Measurements from ENCODE around the gene ABCD4.
"Not testable (repeated sequence)": the region's sequence is repeated elsewhere in the genome, so short reads cannot be mapped to it uniquely, and the experiment has no call there.

The ABCD4 gene

DNA sequence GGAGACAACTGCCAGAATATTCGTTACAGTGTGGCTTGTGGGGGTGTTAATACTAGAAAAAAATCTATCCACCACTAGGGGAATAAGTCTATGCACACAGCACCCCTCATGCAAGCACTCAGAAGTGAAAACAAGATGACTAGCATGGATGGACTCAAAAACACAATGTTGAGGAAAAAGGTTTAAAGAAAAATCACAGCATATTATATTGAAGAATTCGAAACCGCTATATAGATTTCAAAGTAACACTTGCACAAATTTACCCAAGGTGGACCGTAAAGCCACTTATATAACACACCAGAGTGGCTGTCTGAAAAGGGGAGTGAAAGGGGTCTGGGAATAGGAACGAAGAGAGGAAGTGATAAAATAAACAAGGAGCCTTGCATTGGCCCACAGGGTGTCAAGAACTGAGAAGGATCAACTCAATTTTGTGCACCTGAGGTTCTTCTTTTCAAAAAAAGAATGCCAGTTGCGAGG is 544 bp downstream of the ABCD4 start:
- no peak for DNase-seq (ENCODE audit: low read depth)

DNA sequence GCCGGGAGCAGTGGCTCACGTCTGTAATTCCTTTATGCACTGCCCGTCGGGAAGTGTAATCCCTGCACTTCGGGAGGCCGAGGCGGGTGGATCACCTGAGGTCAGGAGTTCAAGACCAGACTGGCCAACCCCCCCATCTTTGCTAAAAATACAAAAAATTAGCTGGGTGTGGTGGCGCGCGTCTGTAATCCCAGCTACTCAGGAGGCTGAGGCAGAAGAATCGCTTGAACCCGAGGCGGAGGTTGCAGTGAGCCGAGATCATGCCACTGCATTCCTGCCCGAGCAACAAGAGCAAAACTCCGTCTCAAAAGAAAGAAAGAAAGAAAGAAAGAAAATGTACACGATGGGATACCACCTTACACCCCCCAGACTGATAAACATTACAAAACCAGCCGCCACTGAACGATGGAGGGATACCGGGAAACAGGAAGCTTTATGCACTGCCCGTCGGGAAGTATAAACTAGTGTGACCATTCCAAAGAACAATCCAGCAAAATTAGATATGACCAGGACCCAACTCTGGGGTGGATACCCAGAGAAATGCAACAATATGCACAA is 1.1 kb downstream of the ABCD4 start:
- no peak for DNase-seq (ENCODE audit: low read depth)

- no peak for DNase-seq (ENCODE audit: low read depth)
Measured at GRCh38 chr14:74299061-74299545, 3.6 kb downstream of the ABCD4 start.

- DNase-seq (ENCODE audit: low read depth) = no peak
Measured at GRCh38 chr14:74297986-74298385, 4.7 kb downstream of the ABCD4 start.

DNA sequence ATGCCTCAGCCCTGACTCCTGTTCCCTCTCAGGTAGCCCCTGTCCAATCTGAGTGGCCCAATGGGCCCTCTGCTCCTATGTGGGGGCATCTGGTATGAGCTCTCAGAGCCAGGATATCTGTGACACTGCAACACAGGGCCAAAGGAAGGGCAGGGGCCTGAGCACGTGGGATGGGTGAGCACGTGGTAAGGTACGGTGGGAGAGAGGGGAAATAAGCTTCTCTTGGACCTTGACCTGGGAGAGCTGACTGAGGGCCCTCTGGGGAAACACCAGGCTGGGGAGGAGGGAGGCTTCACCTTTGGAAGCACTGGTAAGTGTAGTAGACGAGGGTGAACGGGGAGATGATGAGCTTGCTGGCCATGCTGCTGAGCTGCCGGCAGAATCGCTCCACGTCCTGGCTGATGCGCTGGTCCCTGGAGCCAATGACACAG is 6.7 kb downstream of the ABCD4 start:
- DNase-seq (ENCODE audit: low read depth) = no peak

DNA sequence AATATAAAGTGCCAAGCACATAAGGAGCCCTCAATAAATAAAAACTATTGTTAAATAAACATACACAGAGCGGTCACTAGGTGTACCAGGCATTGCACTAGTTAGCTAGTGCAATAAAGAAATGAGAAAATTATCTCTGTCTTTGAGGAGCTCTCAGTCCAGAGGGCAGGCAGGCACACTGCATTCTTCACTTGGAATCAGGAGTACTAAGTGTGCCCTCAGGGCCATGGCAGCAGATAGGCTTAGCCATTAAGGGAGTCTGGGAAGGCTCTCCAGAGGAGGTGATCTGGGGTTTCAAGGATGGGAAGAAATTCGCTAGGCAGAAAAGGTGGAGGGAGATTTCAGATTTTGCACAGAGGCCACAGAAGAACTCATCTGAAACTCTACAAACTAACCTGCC is 9.1 kb downstream of the ABCD4 start:
- no peak for DNase-seq (ENCODE audit: low read depth)

DNA sequence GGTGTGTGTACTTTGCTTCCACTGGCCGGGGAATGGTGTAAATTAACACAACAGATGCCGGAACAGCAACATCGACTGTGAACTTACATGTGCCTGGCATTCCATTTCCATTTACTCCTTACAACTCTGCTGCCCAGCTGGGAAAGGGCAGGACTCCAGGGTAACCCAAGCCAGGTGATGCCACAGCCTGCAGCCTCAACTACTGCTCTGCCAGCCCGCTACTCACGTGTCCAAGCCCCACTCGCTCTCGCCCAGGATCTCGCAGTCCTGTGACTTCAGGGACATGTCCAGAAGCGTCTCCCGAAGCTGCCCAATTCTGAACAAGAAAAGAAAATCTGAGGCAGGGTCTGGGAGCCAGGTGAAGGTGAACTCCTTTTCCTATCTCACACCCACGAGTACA is 10.7 kb downstream of the ABCD4 start:
- no peak for DNase-seq (ENCODE audit: low read depth)

- DNase-seq (ENCODE audit: low read depth) = no peak
Measured at GRCh38 chr14:74290415-74290814, 12.3 kb downstream of the ABCD4 start.

- DNase-seq (ENCODE audit: low read depth) = no peak
Measured at GRCh38 chr14:74289801-74290200, 12.9 kb downstream of the ABCD4 start.

DNA sequence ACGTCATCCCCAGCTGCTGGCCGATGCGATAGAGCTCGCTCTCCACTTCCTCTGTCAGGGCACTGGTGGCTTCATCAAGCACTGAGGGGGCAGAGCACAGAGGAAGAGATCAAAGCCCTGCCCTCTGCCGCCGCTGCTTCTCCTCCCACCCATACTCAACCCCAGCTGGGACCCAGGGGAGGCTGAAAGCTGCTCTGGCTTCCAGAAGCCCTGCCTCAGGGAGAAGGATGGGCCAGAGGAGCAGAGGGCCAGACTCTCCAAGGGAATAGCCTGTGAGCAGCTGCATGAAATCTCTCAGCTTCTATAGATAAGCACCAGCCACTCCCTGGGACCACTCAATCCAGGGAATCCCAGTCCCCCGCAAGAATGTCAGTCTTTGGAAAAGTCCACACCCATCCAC is 16.0 kb downstream of the ABCD4 start:
- no peak for DNase-seq (ENCODE audit: low read depth)

- DNase-seq (ENCODE audit: low read depth) = no peak
Measured at GRCh38 chr14:74281069-74281468, 21.7 kb downstream of the ABCD4 start.

DNA sequence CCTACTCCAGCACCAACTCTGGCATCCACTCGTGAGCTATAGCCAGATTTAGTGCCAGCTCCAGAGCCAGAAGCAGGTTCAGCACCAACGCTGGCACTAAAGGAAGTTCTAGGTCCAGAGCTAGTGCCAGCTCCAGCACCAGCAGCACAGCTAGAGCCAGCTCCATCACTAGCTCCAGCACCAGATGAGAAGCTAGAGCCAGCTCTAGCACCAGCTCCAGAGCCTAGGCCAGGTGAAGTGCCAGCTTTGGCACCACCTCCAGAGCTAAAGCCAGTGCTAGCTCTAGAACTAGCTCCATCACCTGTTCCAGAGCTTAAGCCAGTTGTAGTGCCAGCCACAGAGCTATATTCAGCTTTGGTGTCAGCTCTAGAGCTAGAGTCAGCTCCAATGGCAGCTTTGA is 24.7 kb downstream of the ABCD4 start:
- no peak for DNase-seq (ENCODE audit: low read depth)

GRCh38 chr14:74275241-74275841 is 27.4 kb downstream of the ABCD4 start:
- DNase-seq (ENCODE audit: low read depth) = no peak

- DNase-seq (ENCODE audit: low read depth) = no peak
Measured at GRCh38 chr14:74271365-74271764, 31.4 kb downstream of the ABCD4 start.

- DNase-seq (ENCODE audit: low read depth) = not testable (repeated sequence)
Measured at GRCh38 chr14:74270382-74271177, 32.2 kb downstream of the ABCD4 start.

DNA sequence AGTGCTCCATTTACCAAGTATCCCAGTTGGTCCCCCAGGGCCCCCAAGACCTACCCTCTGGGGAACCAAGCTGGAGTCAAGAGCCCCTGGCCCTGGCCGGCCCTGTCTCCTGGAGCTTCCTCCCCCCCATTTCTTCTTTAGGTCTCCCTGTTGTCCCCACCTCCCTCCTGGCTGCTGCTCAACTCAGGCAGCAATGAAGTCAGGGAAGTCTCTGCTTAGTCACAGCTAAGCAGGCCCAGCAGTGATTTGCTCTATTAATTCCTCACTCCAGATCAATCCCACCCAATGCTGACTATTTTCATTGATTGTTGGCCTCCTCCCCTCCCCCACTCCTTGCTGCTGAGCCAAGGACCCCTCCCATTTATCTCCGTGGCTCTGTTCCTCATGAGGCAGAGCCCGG is 35.1 kb downstream of the ABCD4 start:
- no peak for DNase-seq (ENCODE audit: low read depth)

GRCh38 chr14:74265301-74265965 is 37.3 kb downstream of the ABCD4 start:
- no peak for DNase-seq (ENCODE audit: low read depth)

GRCh38 chr14:74263921-74264320 is 38.8 kb downstream of the ABCD4 start:
- DNase-seq (ENCODE audit: low read depth) = no peak

GRCh38 chr14:74263181-74263580 is 39.6 kb downstream of the ABCD4 start:
- DNase-seq (ENCODE audit: low read depth) = no peak

DNA sequence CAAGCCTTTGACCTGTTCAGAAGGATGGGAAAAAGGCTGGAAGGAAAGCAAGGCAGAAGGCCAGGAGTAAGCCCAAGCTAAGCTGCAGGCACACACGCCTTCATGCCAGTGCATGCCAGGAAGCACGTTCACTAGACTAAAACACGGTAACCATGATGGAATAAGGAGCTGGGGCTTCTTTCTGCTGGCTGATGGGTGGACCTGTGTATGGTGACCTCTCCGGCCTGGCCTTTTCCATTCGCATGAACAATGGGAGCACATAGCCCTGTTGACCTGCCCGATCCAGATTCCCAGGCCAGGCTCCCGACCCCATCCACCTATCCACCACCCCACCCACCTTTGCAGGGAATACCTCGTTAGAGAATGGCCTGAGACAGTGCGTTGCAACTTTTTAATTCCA is 40.7 kb downstream of the ABCD4 start:
- DNase-seq (ENCODE audit: low read depth) = no peak

DNA sequence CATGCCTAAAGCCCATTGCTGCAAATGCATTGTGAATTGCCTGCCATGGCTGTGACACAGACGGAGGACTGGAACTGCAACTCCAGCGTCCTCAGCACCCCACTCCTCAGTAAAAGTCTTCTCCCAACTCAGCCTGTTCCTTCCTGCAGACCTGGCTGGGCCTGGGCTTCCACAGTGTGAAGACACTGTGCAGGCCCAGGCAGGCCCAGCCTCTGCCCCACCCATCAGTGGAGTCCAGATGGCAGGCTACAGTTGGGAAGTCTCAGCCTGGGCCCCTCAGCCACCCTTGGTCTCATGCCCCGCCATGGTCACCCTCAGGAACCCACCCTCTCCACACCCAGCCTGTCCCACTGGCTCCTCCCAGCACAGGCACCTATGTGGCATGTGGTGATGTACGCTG is 41.4 kb downstream of the ABCD4 start:
- DNase-seq (ENCODE audit: low read depth) = no peak

GRCh38 chr14:74260525-74261233 is 42.1 kb downstream of the ABCD4 start:
- no peak for DNase-seq (ENCODE audit: low read depth)

All from activated T-cell treated with anti-CD3 and anti-CD28 coated beads for 24 hours (primary cell).